ENCODE results near the gene MRPS18A.

- TF ChIP-seq CTCF (IDR thresholded peaks at IDR 0.05) (no peak), POLR2A (IDR thresholded peaks at IDR 0.05) (no peak)
Measured at GRCh38 chr6:43718387-43719105, 31.0 kb upstream of the MRPS18A start.

All from lower leg skin (tissue), 3 donors.